NCI-H345 treated with DMSO at 0.1 percent for 48 hours (cell line): ENCODE results near the gene COLQ.
A peak's percentile ranks its signal among the peaks of the same experiment; 100 is the strongest.

Experiments used
- DNase-seq: peaks from one replicate; lab custom pipeline; 2025; ENCODE audit not compliant: unreplicated experiment; lab: John Stamatoyannopoulos, UW

Gene COLQ

DNA sequence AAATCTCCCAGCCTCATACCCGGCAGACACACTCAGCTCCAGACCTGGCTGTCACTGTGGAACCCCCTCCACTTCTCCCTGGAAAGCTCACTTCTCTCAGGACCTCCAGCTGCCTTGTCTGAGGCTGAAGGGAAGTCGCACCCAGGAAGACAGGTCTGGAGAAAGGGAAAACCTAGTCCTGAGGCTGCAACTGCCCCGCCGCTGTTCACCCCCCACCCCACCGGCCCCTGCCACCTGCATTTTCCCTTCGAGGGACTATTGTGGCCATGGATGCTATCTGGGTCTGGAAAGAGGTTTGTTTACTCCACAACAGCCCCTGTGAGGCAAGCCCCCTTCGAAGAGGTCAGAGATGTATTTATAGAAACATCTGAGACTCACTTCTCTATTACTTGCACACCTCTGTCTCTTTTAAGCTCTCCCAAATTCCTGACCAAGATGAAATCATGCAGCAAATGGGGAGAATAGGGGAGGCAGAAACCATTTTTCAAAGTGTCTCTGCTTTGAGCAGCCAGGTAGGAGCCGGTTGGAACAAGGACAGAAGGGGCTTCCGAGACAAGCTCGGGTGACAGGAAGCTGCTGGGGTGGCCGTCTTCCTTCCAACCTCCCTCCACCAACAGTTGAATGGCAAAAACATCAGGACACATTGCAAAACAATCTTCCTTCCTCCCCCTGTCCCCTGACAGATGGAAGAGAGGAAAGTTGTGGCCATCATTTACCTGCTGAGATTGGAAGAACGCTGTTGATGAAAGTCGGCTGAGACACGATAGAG, 518 bp downstream of the COLQ start:
- DNase-seq = no peak

DNA sequence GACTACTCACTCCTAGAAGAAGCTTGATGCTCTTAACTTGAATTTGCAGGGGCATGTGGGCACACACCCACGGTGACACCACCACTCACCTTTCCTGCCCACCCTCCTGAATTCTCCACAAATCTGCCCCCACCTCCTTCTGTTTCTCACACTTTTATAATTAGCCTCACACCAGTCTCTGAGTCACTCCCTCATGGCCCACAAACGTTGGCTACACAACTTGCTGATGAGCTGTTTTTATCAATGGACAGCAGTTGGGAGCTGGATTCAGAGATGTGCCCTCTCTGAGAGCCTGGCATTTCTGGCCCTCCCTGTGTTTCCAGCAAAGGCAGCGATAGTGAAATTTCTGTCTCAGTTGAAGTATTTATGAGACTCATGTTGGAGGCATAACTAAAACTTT, 1.3 kb downstream of the COLQ start:
- DNase-seq = no peak

DNA sequence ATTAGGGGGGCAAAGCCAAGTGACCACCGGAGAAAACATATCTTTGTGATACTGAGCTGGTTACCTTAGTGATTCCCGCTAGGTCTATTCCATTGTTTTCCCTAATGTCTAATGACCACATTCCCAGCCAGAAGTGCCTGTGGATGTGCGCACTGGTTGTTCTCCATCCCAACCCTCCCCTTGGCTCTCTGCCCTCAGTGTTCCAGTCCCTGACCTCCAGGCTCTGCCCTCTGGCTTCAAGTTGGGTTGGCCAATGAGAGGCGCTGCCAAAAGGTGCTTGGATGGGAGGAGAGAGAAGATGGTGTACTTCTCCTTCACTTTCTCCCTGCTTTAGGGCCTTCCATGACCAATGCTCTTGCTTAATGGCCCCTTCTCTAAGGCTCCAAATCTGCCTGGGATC, 2.4 kb downstream of the COLQ start:
- no peak for DNase-seq

DNA sequence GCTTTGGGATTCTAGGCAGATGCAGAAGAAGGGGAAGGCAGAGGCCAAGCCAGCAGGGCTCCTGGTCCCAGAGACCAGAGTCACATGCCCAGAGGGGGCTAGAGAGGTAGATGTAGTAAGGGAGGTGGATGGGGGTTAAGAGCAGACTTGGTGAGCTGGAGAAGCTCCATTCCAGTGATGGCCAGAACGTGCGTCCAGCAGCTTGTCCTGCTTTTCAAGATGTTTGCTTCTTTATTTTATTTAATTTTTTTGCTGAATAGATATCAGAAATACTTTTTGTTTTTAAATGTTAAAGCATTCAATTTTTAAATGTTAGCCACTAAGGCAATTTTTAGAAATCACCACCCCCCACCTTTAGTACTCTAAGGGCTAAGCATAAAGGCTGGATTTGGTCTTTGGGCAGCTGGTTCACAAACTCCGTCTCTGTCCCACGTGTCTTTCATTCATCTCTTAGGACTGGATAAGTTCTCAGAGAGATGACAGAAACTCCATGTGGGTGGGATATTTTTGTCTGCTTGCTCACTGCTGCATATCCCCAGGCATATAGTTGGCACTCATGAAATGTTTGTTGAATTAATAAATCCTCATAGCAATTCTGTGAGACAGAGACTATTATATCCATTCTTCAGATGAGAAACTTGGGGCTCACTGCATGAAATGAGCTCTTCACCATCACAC, 6.7 kb downstream of the COLQ start:
- DNase-seq = no peak

DNA sequence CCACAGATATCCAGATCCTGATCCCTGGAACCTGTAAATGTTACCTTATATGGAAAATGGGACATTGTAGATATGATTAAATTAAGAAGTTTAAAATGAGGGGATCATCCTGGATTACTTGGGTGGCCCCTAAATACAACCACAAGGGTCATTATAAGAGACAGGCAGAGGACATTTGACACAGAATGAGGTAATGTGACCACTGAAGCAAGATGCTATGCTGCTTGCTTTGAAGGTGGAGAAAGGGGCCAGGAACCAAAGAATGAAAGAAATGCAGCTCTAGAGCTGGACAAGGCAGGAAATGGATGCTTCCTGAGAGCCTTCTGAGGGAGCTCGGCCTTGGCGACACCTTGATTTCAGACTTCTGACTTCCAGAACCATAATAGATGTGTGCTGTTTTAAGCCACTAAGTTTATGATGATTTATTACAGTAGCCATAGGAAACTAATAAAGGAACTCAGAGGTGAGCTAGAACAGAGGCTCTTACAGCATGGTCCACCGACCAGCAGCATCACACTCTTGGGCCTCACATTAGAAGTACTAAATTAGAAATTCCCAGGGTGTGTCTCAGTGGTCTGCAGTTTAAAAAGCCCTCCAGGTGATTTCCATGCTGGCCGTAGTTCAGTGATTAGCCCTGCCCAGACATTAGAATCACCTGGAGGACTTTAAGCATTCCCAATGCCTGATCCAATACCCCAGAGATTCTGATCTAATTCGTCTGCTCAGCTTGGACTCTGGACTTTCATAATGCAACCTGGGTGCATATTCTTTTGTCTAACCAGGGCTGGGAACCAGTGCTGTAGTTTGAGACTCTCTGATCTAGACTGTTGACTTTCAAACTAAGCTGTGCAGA, 7.5 kb downstream of the COLQ start:
- DNase-seq = no peak

DNA sequence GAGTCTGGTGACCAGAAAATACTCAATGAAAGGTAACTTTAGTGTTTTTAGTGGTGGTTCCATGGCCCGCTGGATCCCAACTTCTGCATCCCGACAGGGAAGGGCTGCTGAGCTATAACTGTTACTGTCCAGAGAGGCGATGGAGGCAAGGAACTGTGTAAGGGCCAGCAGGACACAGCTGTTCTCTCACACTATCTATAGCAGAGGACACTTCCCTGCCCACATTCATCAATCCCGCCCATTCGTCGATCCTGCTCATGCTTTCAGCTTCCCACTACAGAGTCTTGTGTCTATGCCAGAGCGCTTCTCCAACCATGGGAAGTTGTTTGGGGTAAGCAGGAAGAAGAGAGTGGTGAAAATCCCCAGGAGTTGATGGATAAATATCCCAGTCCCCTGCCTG, 8.4 kb downstream of the COLQ start:
- DNase-seq = no peak

DNA sequence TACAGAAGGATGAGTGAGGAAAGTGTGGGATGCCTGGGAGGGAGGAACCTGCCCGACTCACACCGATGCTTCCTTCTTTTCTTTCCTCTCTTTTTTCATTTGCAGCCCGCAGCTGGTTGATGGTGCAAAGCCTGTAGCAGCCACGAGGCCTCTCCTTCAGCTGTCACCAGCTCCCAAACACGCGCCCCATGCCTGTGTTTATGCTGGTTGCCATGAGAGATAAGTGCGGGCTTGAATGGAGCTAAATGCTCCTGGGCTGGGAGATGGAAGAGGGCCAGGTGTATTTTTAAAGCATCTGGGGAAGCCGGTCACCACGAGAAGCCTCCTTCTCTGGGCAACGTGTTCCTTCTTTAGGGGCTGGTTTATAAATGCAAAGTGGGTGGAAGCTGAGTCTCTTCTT, 9.3 kb downstream of the COLQ start:
- peak; percentile 44 for DNase-seq

DNA sequence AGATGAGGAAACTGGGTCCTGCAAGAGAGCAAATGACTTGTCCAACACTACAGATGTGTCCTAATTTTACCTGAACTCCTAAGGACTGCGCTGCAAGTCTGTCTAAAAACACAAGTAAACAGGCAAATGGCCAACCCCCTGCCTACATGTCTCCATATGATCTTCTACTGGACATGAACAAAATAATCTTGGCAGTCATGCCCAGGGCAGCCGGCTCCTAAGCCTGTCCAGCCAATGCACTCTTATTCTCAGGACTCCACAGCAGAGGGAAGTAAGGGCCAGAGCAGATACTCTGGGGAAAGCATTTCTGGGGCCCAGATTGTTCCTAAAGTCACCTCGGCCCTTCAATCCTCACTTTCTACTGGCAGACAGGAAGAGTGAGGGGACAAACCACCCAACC, 10.3 kb downstream of the COLQ start:
- no peak for DNase-seq

DNA sequence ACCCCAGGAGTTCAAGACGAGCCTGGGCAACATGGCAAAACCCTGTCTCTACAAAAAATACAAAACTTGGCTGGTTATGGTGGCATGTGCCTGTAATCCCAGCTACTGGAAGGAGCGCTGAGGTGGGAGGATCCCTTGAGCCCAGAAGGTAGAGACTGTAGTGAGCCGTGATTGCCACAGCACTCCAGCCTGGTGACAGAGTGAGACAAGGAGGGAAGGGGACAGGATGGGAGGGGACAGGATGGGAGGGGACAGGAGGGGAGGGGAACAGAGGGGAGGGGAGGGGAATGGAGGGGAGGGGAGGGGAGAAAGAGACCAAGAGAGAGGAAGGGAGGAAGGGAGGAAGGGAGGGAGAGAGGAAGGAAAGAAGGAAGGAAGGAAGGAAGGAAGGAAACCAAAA, 11.0 kb downstream of the COLQ start:
- DNase-seq = no peak

DNA sequence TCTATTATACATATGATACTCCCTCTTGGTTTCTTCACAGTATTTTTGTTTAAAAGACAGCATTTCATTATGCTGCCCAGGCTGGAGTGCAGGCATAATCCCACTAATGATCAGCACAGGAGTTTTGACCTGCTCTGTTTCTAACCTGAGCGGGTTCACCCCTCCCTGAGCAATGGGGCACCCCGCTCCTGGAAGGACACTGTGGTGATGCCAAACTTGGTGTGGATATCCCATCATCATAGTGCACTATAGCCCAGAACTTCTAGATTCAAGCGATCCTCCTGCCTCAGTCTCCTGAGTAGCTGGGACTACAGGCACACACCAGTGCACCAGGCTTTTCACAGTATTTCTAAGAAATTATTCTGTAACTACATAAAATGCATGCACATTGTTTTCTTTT, 14.9 kb downstream of the COLQ start:
- no peak for DNase-seq

DNA sequence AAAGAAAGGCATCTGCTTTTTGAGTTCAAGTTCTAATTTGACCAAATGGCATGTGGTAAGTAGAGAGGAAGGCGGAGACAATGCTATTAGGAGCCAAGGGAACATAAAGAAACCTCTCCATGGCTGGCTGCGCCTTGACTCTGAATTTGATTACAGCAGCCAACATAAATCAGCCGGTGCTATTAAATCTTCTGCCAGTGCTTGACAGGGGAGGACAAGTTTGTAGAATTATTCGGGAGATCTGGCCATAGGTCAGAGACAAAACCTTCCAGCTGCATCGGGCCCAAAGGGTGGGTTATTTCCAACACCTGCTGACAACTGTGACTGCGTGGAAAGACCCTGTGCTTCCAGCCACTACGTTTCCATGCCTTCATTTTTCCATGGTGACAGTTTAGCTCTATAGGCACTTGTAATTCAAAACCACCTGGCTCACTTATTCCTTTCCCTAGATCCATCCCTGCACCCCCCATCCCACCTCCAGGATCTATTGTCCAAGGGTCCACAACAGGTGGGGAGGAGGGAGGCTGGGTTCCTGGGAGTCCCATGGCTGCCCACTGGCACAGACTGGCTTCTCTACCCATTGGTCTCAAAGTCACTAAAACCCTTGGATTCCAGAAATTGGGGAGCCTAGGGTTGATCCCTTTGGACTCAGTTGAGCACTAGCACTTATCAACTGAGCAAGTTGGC, 15.9 kb downstream of the COLQ start:
- no peak for DNase-seq

DNA sequence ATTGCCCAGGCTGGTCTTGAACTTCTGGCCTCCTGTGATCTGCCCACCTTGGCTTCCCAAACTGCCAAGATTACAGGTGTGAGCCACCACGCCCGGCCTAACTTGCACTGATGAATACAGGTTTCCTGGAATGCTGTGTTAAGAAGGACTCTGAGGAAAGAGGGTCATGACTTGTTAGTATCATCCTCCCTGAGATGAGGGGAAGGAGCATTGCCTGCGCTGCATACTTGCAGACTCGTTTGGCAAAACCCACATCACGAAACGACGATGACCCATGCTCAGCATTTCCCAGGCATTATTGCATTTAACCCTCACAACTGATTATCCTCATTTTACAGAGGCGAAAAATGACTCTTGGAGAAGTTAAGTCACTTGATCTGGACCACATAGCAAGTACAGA, 18.9 kb downstream of the COLQ start:
- DNase-seq = no peak

DNA sequence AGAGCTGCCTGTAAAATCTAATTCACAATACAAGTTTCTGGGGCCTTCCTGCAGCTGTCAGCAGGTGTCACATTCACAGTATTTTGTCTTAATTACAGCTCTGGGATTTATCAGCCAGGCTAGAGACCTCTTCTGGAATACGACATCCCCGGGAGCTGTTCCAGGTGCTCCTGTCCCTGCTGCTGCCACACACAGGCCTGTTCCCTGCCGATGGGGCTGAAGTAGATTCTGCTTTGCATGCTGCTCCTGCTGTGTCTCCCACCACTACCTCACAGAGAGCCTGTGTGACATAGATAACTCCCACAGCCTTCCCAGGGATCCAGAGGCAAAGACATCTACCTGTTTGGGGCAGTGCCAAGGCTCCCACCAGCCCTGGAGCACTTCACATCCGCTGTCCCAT, 20.4 kb downstream of the COLQ start:
- peak; percentile 13 for DNase-seq

DNA sequence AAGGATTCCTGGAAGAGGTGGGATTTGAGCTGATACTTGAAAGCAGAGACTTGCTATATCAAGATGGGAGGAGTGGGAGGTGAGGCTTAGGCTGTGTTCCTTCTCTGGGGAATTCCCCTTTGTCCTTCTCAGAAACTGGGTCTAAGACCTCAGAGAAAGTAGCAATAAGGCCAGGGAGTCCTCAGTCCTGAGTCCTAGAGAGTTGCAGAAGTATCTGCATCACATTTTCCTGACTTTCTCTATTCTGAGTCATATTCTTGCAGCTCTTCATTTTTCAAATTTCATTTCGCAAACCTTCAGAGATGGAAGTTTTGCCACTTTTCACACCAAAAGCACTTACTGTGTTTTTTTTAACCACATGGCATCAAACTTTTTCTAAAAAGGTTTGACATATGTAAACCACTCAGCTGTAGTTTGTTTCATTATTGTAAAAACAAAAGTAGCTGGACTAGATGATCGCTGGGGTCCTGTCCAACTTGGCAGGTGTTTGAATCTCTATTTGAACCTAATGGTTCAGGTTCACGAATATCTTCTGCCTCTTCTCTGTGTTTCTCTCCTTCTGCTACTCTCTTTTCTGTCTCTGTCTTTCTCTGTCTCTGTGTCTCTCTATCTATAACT, 21.3 kb downstream of the COLQ start:
- no peak for DNase-seq

DNA sequence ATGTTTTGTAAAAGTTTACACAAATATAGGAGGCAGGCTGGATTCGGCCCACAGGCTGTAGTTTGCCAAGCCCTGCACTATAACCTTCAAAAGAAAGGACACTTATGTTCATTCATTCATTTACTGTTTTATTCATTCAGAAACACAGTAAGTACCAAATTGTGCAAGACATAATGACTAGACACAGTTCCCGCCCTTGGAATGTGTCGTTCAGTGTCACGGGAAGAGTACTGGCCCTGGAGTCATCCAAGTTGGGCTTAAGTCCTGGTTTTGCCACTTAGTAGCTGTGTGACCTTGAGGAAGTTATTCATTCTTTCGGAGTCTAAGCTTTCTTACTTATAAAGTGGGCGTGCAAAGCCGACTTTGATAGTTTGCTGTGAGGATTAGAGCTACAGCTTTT, 22.0 kb downstream of the COLQ start:
- DNase-seq = no peak

DNA sequence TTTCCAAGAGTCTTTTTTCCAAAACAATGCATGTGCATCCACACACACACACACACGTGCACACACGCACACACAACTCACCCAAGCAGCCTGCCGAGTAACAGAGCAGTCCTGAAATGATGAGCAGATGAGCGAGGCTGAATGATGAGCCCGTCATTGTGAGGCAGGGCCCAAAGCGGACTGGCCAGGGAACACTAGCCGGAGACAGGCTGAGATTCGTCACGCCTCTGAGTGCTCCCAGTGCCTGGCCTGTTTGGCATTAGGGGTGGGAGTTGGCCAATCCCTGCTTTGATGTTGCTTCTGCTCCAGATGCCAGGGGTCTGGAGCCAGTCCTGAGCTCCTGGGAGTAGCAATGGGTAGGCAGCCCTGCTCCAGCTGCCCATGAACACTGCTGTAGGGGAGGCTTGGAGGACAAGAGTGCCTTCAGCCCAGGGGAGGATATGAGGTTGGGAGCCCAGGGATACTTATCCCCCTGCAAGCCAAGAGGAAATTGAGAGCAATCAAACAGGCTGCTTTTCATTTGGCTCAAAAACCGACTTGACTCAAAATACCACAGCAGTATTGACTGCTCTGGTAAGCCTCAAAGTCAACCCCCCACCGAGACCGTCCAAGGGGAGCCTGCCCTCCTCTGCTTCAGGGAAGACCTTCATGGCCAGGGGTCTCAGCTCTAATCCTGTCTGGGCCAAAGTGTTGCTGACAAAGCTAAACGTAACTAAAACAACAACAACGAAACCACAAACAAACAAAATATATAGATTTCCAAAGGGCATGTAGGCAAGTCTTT, 22.9 kb downstream of the COLQ start:
- DNase-seq = no peak

DNA sequence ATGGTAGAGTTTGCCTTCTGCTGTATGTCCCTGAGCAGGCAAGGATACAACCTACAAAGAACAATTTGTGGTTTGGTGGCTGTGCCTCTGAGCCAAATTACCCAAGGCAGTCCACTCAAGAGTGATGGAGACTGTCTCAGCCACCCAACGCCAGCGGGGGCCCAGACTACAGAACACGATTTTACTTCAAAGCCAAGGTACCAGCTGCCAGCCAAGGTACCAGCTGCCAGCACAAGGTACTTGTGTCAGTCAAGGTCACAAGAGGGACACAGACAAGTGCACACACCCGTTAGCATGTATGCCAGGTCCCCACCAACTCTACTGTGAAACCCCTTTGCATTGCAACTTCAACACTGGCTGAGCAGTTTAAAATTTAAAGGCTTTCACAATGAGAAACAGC, 23.5 kb downstream of the COLQ start:
- DNase-seq = no peak

DNA sequence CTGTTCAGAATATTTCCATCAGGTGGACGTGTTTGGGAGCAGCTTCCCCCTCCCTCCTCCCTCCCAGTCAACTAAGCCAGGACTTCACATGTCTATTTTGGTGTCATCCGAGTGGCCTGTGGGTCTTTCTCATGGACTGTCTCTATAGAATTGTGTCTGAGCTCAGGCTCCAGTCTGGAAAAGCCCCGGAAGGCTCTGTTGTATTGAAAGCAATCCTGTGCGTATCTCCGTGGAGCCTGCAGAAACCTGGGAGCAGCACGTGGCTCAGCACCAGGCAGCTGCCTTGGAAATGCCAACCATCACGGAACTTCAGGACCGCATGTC, 25.2 kb downstream of the COLQ start:
- DNase-seq = no peak

DNA sequence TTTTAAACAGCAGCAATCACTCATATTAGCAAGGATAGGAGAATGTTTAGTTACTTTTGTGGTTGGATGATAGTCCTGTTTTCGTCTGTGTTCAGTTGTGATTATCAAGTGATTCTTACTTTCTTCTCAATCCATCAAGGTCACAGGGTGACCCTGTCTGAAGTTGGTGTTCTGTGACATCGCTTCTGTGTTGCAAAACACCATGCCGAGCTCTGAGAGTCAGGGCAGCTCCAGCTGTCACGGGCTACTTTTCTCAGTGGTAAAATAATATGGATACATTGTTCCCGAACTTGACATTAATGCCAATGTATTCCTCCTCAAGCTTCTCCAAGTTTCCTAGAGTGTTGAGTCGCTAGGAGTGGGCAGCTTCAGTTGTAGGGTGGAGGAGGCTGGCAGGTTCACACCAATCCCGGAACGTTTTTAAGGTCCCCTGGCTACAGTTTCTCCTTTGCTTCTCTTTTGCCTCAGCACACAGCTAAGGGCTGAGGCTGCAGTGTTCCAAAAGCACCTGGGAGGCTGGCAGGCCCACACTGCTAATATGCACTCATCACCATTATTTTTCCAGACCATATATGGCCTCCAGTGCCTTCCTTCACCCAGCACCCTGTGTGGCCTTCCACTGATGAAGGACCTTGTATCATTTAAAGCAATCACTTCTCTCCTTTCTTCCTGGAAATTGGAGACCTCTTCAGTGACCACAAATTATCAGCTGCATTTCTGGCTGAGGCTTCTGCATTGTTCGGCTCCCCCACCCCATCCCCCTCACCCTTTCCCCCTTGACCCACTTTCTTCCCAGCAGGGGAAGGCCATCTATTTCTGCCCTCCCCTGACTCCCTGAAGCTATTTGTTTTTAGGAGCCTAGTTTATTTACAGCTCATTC, 25.8 kb downstream of the COLQ start:
- DNase-seq = no peak
